SK-N-SH (cell line): ENCODE results near the gene IQCN.

Source experiments
- CTCF ChIP-seq: fragments of 200-600 bp; sonication (generic); IDR thresholded peaks from 2 replicates; pipeline ENCODE4 v1.6.1; 2017; ENCODE audit warnings: antibody characterized with exemption, mild to moderate bottlenecking, moderate library complexity
- GABPA ChIP-seq: IDR thresholded peaks from 2 replicates; pipeline ENCODE4 v1.4.0; 2012; ENCODE audit warnings: low read depth, mild to moderate bottlenecking
- POLR2AphosphoS5 ChIP-seq: IDR thresholded peaks from 2 replicates; pipeline ENCODE4 v1.6.1; 2012; ENCODE audit warnings: low read depth, low read length
- RFX5 ChIP-seq: IDR thresholded peaks from 2 replicates; pipeline ENCODE4 v1.6.1; 2012; ENCODE audit warnings: mild to moderate bottlenecking, improper control_type of control experiment, low read length

- TF ChIP-seq RFX5 (no peak), POLR2AphosphoS5 (no peak), CTCF (no peak), GABPA (no peak)
These were observed 21.9 kb downstream of the IQCN start for GRCh38 chr19:18252370-18252717.
